ENCODE results near the gene ECE1. TPM values are rescaled to one million over a fixed set of nuclear protein-coding genes. Genes with fewer than 3 reads are reported as not detected.

Gene ECE1
- total RNA-seq: 53.5 and 54.7 TPM in 2 replicates

DNA sequence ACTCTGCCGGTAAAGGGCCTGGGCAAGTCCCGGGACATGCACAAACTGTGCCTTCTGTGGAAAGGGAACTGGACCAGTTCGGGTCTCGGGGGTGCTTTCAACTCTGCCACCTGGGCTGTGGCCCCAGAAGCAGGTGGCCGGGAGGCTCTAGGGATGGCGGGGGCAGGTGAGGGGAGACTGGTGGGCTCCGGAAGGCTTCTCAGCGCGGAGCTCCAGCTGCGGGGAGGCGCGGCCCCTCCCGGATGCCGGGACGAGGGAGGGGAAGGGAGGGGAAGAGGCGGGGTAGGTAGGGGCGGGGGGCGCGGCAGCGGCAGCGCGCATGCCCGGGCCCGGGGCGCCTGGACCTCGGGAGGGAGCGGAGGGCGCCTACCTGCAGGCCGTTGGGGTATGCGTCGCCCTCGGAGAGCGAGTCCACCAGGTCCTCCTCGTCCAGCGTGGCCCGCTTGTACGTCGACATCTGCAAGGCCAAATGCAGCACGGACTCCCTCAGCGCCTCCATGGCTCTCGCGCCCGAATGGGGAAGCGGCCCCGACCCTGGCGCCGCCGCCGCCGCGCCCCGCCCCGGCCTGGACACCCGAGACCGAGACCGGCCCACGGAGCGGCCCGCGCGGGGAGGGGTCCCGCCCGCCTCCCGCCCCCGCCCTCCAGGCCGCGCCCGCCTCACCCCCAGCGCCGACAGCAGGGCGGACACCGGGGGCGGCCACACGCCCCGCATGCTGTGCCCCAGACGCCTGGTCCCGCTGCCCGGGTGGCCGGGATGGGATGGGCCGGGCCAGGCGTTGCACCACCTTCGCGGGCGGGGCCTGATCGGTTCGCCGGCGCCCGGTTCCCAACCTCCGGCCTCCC is at the start of gene ECE1:
Gene ECE1, minus strand, starts transcription at position 764 of the 846 bp plus-strand sequence. Its CDS starts 49 bp downstream, at position 715.
- intact Hi-C loops (cut with micrococcal nuclease): loop anchor here (5.0 kb wide), 1 partner anchor 492 kb away; the partner anchor contains the start of gene USP48

DNA sequence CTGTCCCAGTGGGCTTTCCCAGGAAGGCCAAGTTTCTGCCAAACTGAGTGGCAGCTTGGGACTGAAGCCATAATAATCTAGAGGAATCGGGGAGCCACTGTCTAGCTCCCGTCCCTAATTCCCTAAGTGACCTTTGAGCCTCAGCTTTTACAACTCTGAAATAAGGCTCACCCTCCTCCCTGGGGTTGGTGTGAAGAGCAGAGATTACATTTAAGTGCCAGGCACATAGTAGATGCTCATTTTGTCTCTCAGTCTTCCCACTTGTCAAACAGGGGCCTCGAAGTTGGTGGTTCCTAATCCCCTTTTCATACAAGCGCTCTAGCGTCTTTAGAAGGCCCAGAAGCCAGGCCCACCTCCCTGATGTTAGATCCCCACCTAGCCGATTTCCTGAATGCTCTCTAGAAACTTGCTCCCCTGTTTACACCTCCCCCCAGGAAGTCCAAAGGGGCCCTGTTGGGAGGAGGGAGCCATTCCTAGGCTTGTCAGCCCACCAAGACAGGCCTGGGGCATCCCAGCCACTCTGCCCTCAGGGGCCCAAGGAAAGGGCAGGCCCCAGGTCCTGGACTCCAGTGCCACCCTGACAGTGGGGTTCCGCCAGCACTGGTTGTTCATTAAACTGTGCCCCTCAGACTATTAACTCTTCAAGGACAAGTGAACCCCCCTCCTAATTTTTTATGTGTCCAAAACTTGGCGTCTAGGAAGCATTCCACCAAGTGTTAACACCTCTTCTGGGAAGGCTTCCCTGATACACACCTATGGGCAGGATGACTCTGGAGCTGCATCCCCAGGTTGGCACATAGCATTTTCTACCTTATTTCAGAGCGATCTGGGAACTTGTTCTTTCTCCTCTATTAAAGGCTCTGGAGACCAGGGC is 49.3 kb upstream of the ECE1 start:
- intact Hi-C loops (cut with micrococcal nuclease): loop anchor here (10.0 kb wide), 1 partner anchor 445 kb away; the partner anchor contains the start of gene USP48

DNA sequence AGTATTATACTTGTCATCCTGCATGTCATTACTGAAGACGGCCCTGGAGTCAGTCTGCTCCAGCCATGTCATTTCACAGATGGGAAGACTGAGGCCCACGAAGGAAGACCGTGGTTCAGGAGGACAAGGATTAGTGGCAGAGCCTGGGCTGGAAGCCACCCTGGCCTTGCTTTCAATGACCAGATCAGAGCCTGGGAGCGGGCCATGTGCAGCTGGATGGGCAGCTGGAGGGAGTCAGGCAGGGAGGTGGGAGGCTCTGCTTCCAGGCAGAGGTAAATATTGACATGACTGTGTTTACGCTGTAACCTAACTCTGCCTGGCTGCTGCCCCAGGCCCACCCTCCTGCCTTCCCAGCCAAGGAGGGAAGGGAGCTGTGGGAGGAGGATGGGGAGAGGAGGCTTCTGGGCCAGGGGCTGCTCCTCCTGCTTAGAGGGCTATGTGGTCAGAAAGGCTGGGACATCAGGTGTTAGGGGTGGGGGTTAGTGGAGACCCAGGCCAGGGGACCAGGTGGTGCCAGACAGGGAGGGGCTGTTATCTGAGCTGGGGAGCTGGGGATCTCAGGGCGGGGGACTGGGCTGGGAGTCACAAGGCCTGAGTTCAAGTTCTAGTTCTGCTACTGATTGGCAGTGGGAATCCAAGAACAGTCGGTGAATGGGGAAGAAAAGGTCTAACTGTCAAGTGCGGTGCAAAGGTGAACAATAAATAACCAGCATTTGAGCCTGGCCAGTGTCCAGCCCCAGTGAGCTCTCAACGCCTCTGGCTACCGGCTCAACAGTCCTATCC is 48.5 kb upstream of the ECE1 start:
- intact Hi-C loops (cut with micrococcal nuclease): no loop called here

DNA sequence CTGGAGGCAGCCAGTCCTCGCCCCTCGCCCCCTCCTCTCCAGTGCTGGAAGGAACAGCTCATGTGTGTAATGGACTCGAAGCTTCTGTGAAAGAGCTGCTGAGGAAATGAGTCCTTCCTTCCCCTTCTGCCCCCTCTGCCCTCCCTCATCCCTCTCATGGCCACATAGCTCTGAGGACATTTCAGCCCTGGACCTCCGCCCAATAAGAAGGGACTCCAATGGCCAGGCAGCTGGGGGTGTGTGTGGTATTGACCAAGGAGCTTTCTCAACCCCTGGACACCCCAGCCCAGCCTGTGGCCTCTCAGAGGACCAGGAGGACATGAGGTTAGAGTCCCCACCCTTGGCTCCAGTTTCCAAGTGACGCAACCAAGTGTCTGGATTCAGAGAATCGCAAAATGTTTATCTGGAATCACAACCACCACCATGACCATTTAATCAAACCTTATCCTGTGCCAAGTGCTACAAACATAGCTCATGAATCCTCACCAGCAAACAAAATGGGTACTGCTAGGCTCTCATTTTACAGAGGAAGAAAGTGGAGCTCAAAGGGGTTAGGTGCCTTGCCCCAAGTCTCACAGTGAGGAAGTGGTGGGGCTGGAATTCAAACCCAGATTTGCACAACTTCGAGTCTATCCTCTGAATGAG is 47.8 kb upstream of the ECE1 start:
- intact Hi-C loops (cut with micrococcal nuclease): no loop called here

DNA sequence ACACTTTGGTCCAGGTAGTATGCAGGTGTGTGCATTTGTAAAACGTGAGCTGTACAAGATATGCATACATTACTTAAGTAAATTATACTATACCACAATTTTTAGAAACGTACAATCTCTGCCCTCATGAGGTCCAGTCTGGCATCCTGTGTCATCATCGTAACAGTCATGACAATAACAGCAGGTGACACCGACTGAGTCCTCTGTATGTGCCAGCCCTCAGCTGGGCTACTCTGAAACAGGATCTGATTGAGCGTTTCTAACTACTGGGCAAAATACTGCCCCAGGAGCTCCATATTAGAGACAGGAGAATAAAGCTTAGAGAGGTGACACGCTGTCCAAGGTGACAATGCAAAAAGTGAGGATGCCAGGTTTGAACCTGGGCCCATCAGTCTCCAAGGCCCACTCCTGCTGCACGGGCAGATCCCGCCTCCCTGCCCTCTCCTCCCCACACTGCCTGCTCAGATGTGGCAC is 47.2 kb upstream of the ECE1 start:
- intact Hi-C loops (cut with micrococcal nuclease): no loop called here

DNA sequence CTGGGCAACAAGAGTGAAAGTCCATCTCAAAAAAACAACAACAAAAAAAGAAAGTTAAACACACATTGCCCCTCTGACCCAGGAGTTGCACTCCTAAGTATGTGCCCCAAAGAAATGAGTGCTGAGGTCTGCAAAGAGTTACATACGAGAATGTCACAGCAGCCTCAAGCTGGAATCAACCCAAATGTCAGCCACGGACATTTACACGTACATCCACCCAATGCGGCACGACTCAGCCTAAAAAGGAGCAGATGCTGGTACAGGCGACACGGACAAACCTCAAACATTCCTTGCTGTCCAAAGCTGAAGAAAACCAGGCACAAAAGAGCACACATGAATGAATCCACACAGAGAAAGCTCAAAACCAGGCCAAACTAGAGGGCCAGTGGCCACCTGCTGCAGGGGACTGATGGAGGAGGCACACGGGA is 46.8 kb upstream of the ECE1 start:
- intact Hi-C loops (cut with micrococcal nuclease): no loop called here

DNA sequence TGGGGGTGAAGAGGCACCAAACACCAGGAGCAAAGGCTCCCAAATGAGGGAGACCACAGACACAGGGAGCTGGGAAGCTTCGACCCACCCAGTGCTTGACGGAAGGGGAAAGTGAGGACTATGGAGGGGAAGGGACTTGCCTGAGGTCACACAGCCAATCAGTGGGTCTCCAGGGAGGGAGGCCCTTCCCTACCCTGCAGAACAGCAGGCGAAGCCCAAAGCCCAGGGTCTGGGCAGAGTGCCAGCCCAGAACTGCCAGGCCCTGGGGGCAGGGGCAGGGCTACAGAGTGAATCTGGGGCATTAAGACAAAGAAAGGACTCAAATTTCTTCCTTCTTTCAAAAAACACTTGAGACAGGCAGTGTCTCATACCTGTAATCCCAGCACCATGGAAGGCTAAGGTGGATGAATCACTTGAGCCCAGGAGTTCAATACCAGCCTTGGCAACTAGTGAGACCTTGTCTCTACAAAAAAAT is 45.5 kb upstream of the ECE1 start:
- intact Hi-C loops (cut with micrococcal nuclease): loop anchor here (2.0 kb wide), 1 partner anchor 81 kb away; no protein-coding TSS in a partner anchor

DNA sequence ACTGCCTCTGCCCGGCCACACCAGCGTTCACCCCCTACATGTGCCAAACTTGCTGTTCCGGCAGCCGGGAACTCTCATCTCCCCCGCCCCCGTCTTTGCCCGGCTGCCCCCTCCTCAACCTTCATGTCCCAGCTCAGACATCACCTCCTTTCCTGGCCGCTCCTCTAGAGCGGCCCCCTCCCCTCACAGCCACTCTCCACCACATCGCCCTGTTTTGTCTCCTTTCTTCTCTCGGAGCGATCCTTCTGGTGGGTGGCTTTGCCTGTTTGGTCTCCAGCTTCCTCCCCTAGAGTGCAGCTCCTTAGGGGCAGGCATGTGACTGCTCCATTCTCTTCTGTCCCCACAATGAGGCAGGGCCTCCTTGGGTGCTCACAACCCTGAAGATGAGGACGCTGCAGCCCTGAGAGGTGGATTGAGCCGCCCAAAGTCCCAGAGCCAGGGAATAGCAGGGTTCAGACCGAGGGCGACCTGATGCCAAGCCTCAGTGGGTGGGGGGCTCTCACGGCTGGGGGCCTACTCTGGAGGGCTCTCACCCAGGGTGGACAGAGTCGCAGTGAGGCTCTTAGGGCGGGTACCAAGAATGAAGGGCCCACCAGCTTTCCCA is 44.9 kb upstream of the ECE1 start:
- intact Hi-C loops (cut with micrococcal nuclease): loop anchor here (2.0 kb wide), 1 partner anchor 80 kb away; no protein-coding TSS in a partner anchor

DNA sequence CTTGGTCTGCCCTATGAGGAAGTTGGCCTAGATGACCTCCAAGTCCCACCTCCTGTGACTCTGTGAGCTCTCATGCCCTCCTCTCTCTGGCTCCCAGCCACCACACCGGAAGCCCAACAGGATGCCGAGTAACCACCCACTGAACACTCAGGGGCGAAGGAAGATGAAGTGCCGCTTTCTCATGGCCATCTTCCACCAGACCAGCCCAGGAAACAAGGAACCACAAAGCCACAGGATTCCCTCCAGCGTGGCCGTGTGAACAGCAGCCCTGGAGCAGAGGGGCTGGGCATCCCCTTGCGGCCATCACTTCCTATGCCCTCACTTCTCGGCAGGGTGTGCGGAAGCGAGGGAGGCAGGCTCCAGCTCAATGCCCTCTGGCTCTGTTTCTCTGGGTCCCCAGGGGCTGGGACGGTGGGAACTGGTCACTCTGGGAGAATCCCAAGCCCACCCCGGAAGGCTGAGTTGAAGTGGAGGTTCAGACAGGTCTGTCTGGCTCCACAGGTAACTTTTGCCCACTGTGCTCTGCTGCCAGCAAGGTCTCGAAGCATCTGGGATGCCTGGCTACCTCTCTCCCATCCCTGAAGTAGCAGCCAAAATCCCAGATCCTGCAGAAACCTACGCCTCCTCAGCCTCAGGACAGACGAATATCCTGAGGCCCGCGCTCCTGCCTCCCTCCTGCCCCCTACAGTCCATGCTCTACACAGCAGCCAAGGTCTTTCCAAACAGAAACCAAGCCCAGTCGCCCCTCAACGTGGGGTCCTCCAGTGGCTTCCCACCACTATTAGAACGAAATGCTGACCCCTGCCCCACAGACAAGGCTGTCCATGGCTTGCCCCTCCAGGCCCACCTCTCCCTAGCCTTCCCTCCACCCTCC is 44.2 kb upstream of the ECE1 start:
- intact Hi-C loops (cut with micrococcal nuclease): loop anchor here (1.0 to 2.0 kb wide), 3 partner anchors 9 to 80 kb away; no protein-coding TSS in a partner anchor

DNA sequence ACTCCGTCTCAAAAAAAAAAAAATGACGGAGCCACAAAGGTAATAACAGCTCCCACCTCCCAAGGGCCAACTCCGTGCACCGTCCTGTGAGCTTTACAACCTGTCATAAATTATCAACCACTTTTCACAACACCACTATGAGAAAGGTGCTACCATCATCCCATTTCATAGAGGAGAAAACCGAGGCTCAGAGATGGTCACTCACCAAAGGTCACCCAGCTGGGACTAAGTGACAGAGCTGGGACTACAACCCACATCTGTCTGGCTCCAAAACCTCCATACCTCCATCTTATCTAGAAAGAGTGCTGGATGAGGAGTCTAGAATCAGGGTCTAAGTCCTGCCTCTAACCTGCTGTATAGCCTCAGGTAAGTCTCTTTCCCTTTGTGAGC is 43.6 kb upstream of the ECE1 start:
- intact Hi-C loops (cut with micrococcal nuclease): loop anchor here (1.0 to 2.0 kb wide), 3 partner anchors 9 to 79 kb away; no protein-coding TSS in a partner anchor

DNA sequence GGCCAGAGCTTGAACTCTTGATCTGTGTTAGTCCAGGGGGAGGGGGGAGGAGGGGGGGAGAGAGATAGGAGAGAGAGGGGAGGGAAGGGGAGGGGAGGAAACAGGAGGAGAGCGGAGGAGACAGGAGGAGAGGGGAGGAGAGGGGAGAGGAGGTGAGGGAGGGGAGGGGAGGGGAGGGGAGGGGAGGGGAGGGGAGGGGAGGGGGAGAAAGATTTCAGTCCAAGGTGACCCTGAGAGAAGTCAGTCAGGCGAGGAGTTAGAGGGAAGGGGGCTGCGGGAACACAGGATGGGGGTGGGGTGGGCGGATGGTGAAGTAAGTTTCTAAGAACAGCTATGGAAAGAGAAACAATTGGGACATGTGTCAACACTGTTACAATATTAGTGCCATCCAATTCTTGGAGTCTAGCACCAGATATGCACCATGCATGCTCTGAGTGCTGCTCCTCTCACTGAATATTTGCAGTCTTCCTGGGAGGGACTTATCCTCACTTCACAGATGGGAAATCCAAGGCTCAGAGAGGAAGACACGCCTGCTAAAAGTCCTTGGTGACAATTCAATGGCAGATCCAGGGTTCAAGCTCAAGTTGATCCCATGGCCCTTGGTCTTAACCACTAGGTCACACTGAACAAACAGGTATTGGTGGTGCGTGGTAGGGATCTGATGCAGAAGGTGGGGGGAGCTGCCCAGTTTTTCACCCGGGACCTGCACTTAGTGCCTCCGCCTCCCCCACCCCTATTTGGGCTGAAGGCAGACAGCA is 42.5 kb upstream of the ECE1 start:
- intact Hi-C loops (cut with micrococcal nuclease): no loop called here

DNA sequence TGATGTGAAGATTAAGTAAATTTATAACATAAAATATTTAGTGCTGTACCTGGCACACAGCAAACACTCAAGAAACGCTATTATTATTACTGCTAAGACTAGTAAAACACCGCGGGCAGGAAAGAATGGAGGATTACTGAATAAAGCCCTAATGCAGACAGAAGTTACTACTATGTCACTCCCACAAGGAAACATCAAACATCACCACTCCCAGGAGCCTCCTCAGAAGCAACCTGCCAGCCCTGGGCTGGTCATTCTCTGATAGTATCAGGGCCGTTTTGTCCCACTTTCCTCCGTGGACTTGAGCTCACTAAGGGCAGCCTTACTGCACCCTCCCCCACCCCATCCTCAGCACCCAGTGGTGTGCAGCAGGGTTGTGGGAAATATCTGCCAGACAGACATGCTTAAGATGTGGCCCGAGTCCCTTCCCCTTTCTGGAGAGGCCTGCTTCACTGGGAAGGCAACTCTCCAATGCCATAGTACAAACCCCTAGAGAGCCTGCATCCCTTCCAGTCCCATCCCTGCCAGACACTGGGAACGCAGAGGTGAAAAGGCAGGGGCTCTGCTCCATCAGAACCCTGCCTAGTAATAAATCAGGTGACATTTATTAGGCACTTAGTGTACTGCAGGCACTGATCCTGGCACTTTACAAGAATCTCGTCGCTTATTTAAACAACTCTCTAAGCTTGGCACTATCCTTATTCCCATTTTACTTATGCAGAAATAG is 41.7 kb upstream of the ECE1 start:
- intact Hi-C loops (cut with micrococcal nuclease): no loop called here

DNA sequence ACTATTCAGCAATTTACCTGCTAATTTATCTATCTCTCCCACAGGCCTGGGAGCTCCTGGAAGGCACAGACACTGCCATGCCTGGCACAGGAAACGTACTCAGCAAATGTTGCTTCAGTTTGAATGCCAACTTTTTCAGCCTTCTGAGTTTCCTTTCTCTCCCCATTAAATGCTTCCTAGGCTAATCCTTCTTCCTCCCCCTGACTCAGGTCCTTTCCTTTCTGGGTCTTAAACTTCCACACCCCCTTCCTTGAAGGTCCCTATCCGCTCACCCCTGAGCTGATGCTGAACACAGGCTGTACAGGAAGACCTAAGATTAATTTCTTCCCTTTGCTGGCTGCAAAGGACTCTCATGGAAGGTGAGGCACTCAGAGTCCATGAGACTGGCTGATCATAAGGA is 40.3 kb upstream of the ECE1 start:
- intact Hi-C loops (cut with micrococcal nuclease): no loop called here

DNA sequence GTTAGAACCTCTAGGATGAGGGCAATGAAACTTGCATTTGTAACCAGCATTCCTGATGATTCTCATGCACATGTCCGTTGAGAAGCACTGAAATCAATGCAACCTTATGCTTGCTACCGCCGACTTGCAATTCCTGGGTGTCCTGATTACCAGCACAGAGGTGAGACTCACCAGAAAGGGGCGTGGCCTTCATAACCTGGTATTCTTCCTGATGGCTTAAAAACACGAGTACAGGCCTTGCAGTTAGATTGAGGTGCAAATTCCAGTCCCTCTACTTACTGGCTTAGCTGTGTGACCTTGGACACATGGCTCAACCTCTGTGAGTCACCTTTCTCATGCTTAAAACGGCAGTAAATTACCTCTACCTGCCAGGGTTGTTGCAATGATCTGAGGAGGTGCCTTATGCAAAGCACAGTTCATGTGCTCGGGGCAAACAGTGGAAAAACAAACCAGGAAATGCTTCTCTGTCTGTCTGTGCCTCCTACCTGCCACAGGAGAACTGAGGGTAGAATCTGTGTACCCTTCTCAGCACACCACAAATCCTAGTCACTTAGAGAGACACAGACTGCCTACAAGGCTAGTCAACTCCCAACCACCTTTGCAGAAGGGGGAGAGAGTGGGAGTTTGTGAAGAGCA is 39.1 kb upstream of the ECE1 start:
- intact Hi-C loops (cut with micrococcal nuclease): no loop called here

DNA sequence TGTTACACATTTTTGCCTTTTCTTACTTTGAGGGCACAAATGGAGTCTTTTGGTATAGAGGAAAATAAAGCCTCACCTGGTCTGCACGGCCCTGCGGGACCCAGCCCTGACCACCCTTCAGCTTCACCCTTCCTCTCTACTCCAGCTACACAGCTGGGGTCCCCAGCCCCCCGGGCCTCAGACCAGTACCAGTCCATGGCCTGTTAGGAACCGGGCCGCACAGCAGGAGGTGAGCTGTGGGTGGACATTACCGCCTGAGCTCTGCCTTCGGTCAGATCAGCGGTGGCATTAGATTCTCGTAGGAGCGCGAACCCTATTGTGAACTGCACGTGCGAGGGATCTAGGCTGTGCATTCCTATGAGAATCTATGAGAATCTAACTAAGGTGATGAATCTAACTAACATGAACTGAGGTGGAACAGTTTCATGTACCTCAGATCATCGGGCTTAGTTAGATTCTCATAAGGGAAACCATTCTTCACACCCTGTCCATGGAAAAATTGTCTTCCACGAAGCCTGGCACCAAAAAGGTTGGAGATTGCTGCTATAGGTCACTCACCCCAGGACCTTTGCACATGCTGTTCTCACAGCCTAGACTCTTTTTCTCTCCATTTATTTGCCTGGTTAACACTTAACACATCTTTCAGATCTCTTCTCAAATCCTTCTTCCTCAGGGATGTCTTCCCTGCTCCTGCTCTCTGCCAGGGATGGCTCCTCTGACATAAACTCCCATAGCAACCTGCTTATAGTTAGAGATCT is 37.5 kb upstream of the ECE1 start:
- intact Hi-C loops (cut with micrococcal nuclease): no loop called here

DNA sequence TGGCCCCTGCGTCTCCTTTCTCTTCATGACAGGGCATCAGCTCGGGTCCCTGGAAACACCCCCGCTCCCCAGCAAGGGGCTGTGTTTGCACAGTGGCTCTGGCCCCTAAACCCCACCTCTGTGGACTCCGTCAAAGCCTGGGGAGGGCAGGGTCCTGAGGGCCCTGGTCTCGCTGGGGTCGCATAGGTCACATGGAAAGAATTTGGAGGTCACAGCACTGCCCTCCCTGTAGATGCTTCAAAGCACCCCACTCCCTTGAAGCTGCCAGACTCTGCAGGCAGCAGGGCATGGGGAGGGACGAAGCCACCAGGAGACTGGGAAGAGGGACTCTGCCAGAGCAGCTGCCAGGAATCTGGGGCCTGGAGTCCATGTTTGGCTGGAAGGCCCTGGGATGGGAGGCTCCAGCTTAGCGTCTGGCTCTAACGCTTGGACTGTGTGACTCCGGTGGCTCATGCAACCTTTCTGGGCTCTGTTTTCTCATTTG is 36.6 kb upstream of the ECE1 start:
- intact Hi-C loops (cut with micrococcal nuclease): no loop called here

All from T-helper 2 cell treated with Interferon-gamma antibody and Interleukin-4, amounts not matched to agents 100 ng/mL and 5 ng/mL, for 36 hours (primary cell).